Measurements from ENCODE around the gene PLIN5.

DNA sequence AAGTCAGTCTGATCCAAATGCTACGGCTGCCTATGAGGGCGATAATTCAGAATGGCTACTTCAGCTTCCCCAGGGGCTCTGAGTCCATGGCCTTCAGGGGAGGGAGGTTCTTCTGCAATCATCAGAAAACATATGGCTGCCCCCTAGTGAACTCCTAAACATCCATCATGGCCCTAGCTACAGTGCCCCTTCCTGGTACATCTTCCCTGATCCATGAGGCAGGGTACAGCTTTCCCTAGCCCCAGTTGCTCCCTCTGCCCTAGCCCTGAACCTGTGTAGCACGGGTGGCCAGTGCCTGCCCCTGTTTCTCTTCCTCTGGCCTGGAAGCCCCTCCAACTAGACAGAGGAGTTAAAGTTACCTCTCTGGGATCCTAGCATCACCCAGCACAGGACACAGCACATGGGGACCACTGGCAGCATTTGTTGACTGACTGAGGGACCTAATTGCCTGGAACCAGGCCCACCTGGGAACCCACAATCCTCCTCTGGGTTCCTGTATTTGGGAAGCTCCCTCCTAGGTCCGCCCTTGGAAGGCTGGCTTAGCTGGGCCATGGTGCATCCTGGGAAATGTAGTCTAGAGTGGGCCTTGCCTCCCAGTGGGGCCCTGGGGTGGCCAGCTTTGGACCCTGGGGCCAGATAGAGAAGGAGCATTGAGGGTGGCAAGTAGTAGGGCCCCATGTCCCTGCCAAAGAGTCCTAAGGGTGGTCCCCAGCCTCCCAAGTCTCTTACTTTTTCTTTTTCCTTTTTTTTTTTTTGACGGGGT, 42.2 kb upstream of the PLIN5 start:
- TF ChIP-seq, protein P1, sequence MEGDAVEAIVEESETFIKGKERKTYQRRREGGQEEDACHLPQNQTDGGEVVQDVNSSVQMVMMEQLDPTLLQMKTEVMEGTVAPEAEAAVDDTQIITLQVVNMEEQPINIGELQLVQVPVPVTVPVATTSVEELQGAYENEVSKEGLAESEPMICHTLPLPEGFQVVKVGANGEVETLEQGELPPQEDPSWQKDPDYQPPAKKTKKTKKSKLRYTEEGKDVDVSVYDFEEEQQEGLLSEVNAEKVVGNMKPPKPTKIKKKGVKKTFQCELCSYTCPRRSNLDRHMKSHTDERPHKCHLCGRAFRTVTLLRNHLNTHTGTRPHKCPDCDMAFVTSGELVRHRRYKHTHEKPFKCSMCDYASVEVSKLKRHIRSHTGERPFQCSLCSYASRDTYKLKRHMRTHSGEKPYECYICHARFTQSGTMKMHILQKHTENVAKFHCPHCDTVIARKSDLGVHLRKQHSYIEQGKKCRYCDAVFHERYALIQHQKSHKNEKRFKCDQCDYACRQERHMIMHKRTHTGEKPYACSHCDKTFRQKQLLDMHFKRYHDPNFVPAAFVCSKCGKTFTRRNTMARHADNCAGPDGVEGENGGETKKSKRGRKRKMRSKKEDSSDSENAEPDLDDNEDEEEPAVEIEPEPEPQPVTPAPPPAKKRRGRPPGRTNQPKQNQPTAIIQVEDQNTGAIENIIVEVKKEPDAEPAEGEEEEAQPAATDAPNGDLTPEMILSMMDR (IDR thresholded peaks at IDR 0.05), result no peak
- no peak for TF ChIP-seq POLR2A (IDR thresholded peaks at IDR 0.05)
